Measurements from ENCODE around the gene LACTBL1.
A peak's percentile ranks its signal among the peaks of the same experiment; 100 is the strongest.
"Not testable (repeated sequence)": the region's sequence is repeated elsewhere in the genome, so short reads cannot be mapped to it uniquely, and the experiment has no call there.

LACTBL1 gene

GRCh38 chr1:22995774-22996173, 23.1 kb upstream of the LACTBL1 start:
- H3K4me3 Mint-ChIP-seq = no peak overlapping the region
- peaks cover 2% of the 10 kb centered on the region for H3K9me3 Mint-ChIP-seq
- no peak overlapping the region for H3K27ac Mint-ChIP-seq
- H3K4me1 Mint-ChIP-seq = no peaks in the 10 kb centered on the region
- no peak for ATAC-seq
- no peaks in the 10 kb centered on the region for H3K36me3 Mint-ChIP-seq
- no peaks in the 10 kb centered on the region for H3K27me3 Mint-ChIP-seq

DNA sequence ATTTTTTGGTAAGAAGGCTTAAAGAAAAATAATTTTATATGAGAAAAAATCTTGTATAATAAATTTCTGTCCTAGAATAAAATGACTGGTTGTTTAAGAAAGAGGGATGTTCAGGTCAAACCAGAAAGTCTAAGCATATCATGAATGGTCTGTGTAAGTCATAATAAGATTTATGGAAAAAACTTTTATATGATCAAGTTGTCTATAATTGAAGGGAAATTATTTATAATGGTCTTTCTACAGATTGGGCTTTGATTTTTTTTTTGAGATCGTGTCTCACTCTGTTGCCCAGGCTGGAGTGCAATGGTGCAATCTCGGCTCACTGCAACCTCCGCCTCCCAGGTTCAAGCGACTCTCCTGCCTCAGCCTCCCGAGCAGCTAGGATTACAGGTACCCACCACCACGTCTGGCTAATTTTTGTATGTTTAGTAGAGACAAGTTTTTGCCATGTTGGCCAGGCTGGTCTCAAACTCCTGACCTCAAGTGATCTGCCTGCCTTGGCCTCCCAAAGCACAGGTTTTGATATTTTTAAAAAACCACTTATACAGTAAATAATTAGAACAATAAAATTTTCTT, 20.6 kb upstream of the LACTBL1 start:
- H3K36me3 Mint-ChIP-seq, H3K4me1 Mint-ChIP-seq, H3K4me3 Mint-ChIP-seq, H3K27ac Mint-ChIP-seq, ATAC-seq, H3K9me3 Mint-ChIP-seq, H3K27me3 Mint-ChIP-seq: not testable (repeated sequence)

DNA sequence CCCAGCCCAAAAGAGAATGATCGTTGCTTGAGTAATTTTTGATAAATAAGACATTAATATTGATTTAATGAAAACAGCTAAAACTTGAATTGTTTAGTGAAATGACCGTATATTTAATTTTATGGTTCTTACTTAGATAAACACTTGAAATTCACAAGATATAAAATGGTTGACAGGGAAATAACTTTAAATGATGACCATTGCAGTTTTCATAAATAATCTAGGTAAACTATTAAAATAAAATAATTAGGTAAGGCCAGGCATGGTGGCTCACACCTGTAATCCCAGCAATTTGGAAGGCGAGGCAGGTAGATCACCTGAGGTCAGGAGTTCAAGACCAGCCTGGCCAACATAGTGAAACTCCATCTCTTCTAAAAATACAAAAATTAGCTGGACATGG, 19.7 kb upstream of the LACTBL1 start:
- peaks cover 14% of the 10 kb centered on the region for H3K27me3 Mint-ChIP-seq
- H3K4me3 Mint-ChIP-seq, H3K27ac Mint-ChIP-seq, ATAC-seq, H3K36me3 Mint-ChIP-seq, H3K4me1 Mint-ChIP-seq, H3K9me3 Mint-ChIP-seq: not testable (repeated sequence)

GRCh38 chr1:22983944-22984343, 11.3 kb upstream of the LACTBL1 start:
- ATAC-seq = no peak
- Mint-ChIP-seq H3K27ac (no peak overlapping the region), H3K4me1 (no peaks in the 10 kb centered on the region), H3K36me3 (no peaks in the 10 kb centered on the region), H3K27me3 (peaks cover 32% of the 10 kb centered on the region), H3K9me3 (peaks cover 4% of the 10 kb centered on the region), H3K4me3 (no peak overlapping the region)

GRCh38 chr1:22980471-22980790, 7.8 kb upstream of the LACTBL1 start:
- H3K36me3 Mint-ChIP-seq, H3K27ac Mint-ChIP-seq, H3K4me1 Mint-ChIP-seq, ATAC-seq, H3K4me3 Mint-ChIP-seq, H3K9me3 Mint-ChIP-seq: not testable (repeated sequence)
- peaks cover 30% of the 10 kb centered on the region for H3K27me3 Mint-ChIP-seq

DNA sequence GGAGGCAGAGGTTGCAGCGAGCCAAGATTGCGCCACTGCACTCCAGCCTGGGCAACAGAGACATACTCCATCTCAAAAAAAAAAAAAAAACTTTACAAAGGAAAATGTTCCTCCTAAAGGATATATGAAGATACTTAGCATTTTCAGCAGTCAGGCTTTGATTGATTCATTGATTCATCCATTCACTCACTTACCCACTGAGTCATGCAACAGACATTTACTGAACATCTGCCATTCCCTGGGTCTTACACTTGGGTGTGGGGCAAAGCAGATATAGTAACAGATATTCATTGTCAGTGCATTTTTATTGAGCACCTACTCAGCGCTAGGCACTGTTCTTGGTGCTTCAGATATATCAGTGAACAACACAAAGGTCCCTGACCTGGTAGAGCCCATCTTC, 5.6 kb upstream of the LACTBL1 start:
- Mint-ChIP-seq H3K36me3 (no peaks in the 10 kb centered on the region), H3K4me1 (peaks cover 7% of the 10 kb centered on the region), H3K27me3 (peaks cover 33% of the 10 kb centered on the region), H3K9me3 (no peaks in the 10 kb centered on the region), H3K4me3 (no peak overlapping the region), H3K27ac (no peak overlapping the region)
- ATAC-seq = no peak

- Mint-ChIP-seq H3K4me1 (peaks cover 7% of the 10 kb centered on the region), H3K36me3 (no peaks in the 10 kb centered on the region), H3K9me3 (no peaks in the 10 kb centered on the region), H3K4me3 (no peak overlapping the region), H3K27ac (no peak overlapping the region), H3K27me3 (peaks cover 46% of the 10 kb centered on the region)
- peak; percentile 90 for ATAC-seq
Observed at GRCh38 chr1:22976461-22977243, 4.0 kb upstream of the LACTBL1 start.

- Mint-ChIP-seq H3K36me3 (no peaks in the 10 kb centered on the region), H3K27ac (no peak overlapping the region), H3K27me3 (peaks cover 52% of the 10 kb centered on the region), H3K4me1 (peaks cover 7% of the 10 kb centered on the region), H3K4me3 (no peak overlapping the region), H3K9me3 (no peaks in the 10 kb centered on the region)
- ATAC-seq = no peak
Observed at GRCh38 chr1:22976127-22976460, 3.4 kb upstream of the LACTBL1 start.

DNA sequence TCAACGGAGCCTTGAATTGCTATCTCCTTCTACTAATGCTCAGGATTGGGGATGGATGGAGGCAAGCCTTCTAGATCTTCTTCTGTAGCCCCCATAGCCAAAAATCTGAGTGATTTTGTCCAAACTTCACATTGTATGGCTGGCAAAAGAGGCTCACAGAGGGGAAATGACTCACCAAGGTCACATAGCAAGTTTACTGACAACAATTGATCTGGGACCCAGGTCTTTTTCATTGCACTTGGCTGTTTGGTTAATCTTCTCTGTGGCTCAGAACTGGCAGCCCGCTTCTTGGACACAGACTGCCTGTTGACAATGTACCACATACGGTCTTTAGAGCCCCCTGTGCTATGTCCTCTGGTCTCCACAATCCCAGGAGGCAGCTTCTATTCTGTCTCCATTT, 3.0 kb upstream of the LACTBL1 start:
- Mint-ChIP-seq H3K4me3 (no peak overlapping the region), H3K27me3 (peaks cover 56% of the 10 kb centered on the region), H3K9me3 (no peaks in the 10 kb centered on the region), H3K4me1 (peaks cover 7% of the 10 kb centered on the region), H3K27ac (no peak overlapping the region), H3K36me3 (no peaks in the 10 kb centered on the region)
- ATAC-seq = no peak

DNA sequence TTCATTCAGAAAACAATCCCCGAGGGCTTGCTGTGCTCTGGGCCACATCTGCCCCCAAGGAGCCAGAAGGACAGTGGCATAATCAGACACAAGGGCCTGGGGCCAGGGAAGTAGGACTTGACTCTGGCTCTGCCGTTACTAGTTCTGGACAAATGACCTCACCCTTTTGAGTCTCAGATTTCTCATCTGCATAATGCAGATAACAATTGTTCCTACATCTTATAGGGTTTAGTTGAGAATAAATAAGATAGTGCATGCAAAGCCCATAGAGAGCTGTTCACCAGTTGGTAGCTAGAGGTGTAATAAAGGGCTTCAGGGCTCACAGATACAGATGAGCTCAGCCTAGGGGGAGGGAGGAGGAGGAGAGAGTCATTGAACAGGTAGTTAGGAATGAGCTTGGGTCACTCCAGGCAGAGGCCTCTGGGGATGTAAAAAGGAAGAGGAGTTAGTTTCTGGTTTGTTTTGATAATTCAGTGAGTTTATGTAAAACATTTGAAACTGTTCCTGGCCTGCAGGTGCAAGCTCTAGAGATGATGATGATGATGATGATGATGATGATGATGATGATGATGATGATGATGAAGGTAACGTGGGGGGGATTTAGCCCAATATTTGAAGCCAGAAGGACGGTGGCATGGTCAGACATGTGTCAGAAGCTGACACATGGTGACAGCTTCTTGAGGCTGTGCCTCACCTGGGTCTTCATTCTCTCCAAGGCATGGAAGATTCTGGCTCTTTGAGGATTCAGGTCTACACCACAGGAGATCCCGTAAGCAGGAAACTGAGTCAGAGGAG, 858 bp downstream of the LACTBL1 start:
- Mint-ChIP-seq H3K9me3 (peaks cover 2% of the 10 kb centered on the region), H3K27ac (no peak overlapping the region), H3K4me3 (no peak overlapping the region), H3K27me3 (peaks cover 75% of the 10 kb centered on the region), H3K36me3 (peaks cover under 1% of the 10 kb centered on the region), H3K4me1 (peaks cover 7% of the 10 kb centered on the region)
- no peak for ATAC-seq

GRCh38 chr1:22971161-22971560, 1.5 kb downstream of the LACTBL1 start:
- H3K4me1 Mint-ChIP-seq = peaks cover 2% of the 10 kb centered on the region
- no peak overlapping the region for H3K4me3 Mint-ChIP-seq
- H3K27me3 Mint-ChIP-seq = peaks cover 75% of the 10 kb centered on the region
- H3K9me3 Mint-ChIP-seq = peaks cover 9% of the 10 kb centered on the region
- ATAC-seq = no peak
- H3K27ac Mint-ChIP-seq = no peak overlapping the region
- peaks cover 5% of the 10 kb centered on the region for H3K36me3 Mint-ChIP-seq

GRCh38 chr1:22970096-22970495, 2.6 kb downstream of the LACTBL1 start:
- H3K4me1 Mint-ChIP-seq = no peaks in the 10 kb centered on the region
- H3K27me3 Mint-ChIP-seq = peaks cover 73% of the 10 kb centered on the region
- no peak overlapping the region for H3K27ac Mint-ChIP-seq
- no peak overlapping the region for H3K4me3 Mint-ChIP-seq
- ATAC-seq = no peak
- H3K9me3 Mint-ChIP-seq = peaks cover 9% of the 10 kb centered on the region
- H3K36me3 Mint-ChIP-seq = peaks cover 5% of the 10 kb centered on the region

DNA sequence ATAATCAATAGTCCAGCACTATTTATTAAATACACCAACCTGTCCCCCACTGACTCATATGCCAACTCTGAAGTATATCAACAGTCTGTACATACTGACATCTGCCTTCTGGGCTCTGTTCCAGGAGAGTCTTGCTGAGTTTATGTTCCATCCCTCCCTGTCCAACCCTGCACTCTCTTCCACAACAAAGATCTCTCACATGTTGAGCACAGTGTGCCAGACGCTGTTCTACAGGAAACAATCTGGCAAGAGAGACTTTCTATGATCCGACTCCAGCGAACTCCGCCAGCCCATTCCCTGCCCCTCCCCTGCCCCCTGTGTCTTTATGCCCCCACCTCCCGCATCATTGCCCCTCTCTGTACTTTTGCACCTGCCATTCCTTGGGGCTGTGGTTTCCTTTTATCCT, 3.4 kb downstream of the LACTBL1 start:
- Mint-ChIP-seq H3K27me3 (peaks cover 68% of the 10 kb centered on the region), H3K9me3 (peaks cover 9% of the 10 kb centered on the region)

DNA sequence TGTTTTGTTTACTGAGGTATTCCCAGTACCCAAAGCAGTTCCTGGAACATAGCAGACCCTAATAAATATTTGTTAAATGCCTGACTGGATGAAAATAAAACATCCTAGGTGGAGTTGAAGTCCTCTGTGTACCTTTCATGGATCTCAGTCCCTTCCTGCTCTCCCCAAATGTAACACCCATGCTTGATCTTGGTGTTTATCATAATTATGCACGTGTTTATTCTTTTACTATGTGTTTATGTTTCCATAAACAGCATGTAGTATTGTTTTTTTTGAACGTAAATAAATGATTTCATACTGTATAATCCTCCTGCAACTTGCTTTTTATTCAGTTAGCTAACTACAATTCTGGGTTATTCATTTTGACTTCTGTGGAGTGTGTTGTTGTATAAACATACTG, 4.8 kb downstream of the LACTBL1 start:
- H3K27ac Mint-ChIP-seq = no peak overlapping the region
- peaks cover 2% of the 10 kb centered on the region for H3K4me1 Mint-ChIP-seq
- peaks cover 5% of the 10 kb centered on the region for H3K36me3 Mint-ChIP-seq
- no peak for ATAC-seq
- peaks cover 9% of the 10 kb centered on the region for H3K9me3 Mint-ChIP-seq
- H3K27me3 Mint-ChIP-seq = peaks cover 61% of the 10 kb centered on the region
- no peak overlapping the region for H3K4me3 Mint-ChIP-seq

More for the DNA sequence above, 3.4 kb downstream of the LACTBL1 start:
- H3K4me1 Mint-ChIP-seq = no peaks in the 10 kb centered on the region
- H3K4me3 Mint-ChIP-seq = no peak overlapping the region
- H3K36me3 Mint-ChIP-seq = peaks cover 5% of the 10 kb centered on the region
- no peak overlapping the region for H3K27ac Mint-ChIP-seq
- ATAC-seq = no peak

GRCh38 chr1:22966309-22966708, 6.4 kb downstream of the LACTBL1 start:
- Mint-ChIP-seq H3K4me3 (no peak overlapping the region), H3K27ac (no peak overlapping the region), H3K36me3 (peaks cover 5% of the 10 kb centered on the region), H3K4me1 (peaks cover 10% of the 10 kb centered on the region), H3K9me3 (peaks cover 9% of the 10 kb centered on the region), H3K27me3 (peaks cover 45% of the 10 kb centered on the region)
- no peak for ATAC-seq
